ENCODE results near the gene NFU1. TPM values are rescaled to one million over a fixed set of nuclear protein-coding genes. Genes with fewer than 3 reads are reported as not detected.

Gene NFU1
- total and polyA plus RNA-seq, 2 of the 4 experiments (the other 2 are of a cell fraction) = 24.0 to 32.4 TPM

DNA sequence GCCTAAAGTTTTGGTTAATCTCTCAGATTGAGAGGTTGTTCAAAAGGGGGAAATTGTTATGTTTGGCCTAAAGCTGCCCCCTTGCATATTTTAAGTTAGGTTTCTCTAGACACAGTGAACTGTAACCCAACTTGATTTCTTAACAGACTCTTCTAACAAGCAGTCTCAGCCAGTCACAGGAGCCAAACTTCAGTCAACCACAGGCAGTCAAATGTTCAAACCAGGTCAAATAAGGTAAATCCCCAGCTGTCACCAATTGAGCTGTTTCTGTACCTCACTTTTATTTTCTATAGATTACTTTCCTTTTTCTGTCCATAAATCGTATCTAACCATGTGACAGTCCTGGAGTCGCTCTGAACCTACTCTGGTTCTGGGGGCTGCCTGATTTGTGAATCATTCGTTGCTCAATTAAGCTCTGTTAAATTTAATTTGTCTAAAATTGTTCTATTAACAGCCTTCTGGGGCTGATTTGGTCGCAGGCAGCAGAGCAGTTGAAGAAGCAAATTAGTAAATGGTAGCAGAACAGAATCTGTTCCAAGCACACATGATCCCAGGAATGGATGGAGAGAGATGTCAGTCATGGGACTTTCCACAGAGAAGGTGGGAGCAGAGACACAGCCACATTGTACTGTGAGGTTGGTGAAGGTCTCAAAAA, 16.4 kb upstream of the NFU1 start:
- ChIA-PET POLR2A (ENCODE audit: unreplicated experiment) (no interaction called here), CTCF (no interaction called here)
- H2BK5ac ChIP-seq (ENCODE audit: low read depth, low read length, poor library complexity, severe bottlenecking) = no peak overlapping the region
- no peaks in the 10 kb centered on the region for H3K9me1 ChIP-seq (ENCODE audit: insufficient read depth, low read length)
- no peak overlapping the region for H2AK5ac ChIP-seq (ENCODE audit: low read depth, low read length)
- no peak overlapping the region for H3K18ac ChIP-seq (ENCODE audit: low read depth, low read length)
- no peak for ATAC-seq (ENCODE audit: low read depth)
- H4K5ac ChIP-seq (ENCODE audit: low read depth, low read length) = no peak overlapping the region
- no peak overlapping the region for H3K14ac ChIP-seq (replicated peaks; ENCODE audit: low read depth, low read length)
- no peak overlapping the region for H3K4ac ChIP-seq (ENCODE audit: low read depth, low read length)
- intact Hi-C loops (cut with micrococcal nuclease) = no loop called here
- 0 out of 2 replicates have a peak, but pooled peaks cover 2% of the 10 kb centered on the region for H3K4me1 ChIP-seq (ENCODE audit: control insufficient read depth, insufficient read depth, low read length)
- H3K56ac ChIP-seq (ENCODE audit: extremely low read depth, insufficient read depth, low read length) = no peak overlapping the region
- H2BK120ac ChIP-seq (ENCODE audit: low read depth, low read length) = no peak overlapping the region
- H4K20me1 ChIP-seq (ENCODE audit: insufficient read depth, low read length) = no peaks in the 10 kb centered on the region
- no peaks in the 10 kb centered on the region for H3K9me3 ChIP-seq (ENCODE audit: control insufficient read depth, insufficient read depth, low read length)
- H3K4me2 ChIP-seq (ENCODE audit: low read depth, low read length) = no peak overlapping the region
- no peak overlapping the region for H4K8ac ChIP-seq (ENCODE audit: low read depth in 2 of 2, low read length in 2 of 2)
- no peak overlapping the region for H2AK9ac ChIP-seq (replicated peaks; ENCODE audit: low read depth, low read length, poor library complexity)
- no peak overlapping the region for H3K4me3 ChIP-seq (ENCODE audit: insufficient read depth, low read depth, low read length)
- no peak overlapping the region for H2BK20ac ChIP-seq (ENCODE audit: low read depth, low read length)
- H3K9ac ChIP-seq (ENCODE audit: low read depth, low read length) = no peak overlapping the region
- H3K27ac ChIP-seq (ENCODE audit: insufficient read depth, low read length) = no peak overlapping the region
- H3K23ac ChIP-seq (ENCODE audit: low read depth, low read length) = 0 out of 2 replicates have a peak overlapping the region, but pooled peaks have one; percentile 44
- no peaks in the 10 kb centered on the region for H3K27me3 ChIP-seq (ENCODE audit: control insufficient read depth, insufficient read depth, low read length)
- H3K79me1 ChIP-seq (ENCODE audit: low read depth in 1 of 2, low read length in 2 of 2) = no peaks in the 10 kb centered on the region
- 80% methylated on average over 1 of the region's 4 CpGs; no CpG with 5 or more reads in 1 of the 2 experiments for WGBS, 2 experiments (ENCODE audit: extremely low coverage in 2 of 2, insufficient read length in 1 of 2)
- dilution Hi-C loops (cut with HindIII; ENCODE audit: low sequenced_read_pairs, unreplicated experiment) = no loop called here
- H2AFZ ChIP-seq (replicated peaks; ENCODE audit: low read length, poor library complexity) = no peak overlapping the region
- H3K36me3 ChIP-seq (ENCODE audit: control insufficient read depth, insufficient read depth, low read length) = no peaks in the 10 kb centered on the region
- H2BK15ac ChIP-seq (ENCODE audit: low read depth, low read length) = no peak overlapping the region
- no peak for DNase-seq
- no TSS peak for BruUV-seq (replicated peaks)
- TF ChIP-seq USF2 (IDR thresholded peaks at IDR 0.05; ENCODE audit: low read depth, low read length) (no peak), POLR2A (IDR thresholded peaks at IDR 0.05; ENCODE audit: low read depth, low read length) (no peak), BHLHE40 (IDR thresholded peaks at IDR 0.05; ENCODE audit: low read depth, low read length) (no peak), SMC3 (IDR thresholded peaks at IDR 0.05; ENCODE audit: low read depth, low read length) (no peak), CHD1 (IDR thresholded peaks at IDR 0.05; ENCODE audit: low read depth, low read length) (no peak), RFX5 (IDR thresholded peaks at IDR 0.05; ENCODE audit: low read depth, low read length) (no peak), NFE2L2 (IDR thresholded peaks at IDR 0.05; ENCODE audit: low read depth, low read length) (no peak), MXI1 (IDR thresholded peaks at IDR 0.05; ENCODE audit: borderline replicate concordance, low read depth, low read length) (no peak)
- TF ChIP-seq, protein P1, sequence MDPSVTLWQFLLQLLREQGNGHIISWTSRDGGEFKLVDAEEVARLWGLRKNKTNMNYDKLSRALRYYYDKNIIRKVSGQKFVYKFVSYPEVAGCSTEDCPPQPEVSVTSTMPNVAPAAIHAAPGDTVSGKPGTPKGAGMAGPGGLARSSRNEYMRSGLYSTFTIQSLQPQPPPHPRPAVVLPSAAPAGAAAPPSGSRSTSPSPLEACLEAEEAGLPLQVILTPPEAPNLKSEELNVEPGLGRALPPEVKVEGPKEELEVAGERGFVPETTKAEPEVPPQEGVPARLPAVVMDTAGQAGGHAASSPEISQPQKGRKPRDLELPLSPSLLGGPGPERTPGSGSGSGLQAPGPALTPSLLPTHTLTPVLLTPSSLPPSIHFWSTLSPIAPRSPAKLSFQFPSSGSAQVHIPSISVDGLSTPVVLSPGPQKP (IDR thresholded peaks at IDR 0.05; ENCODE audit: borderline replicate concordance, low read depth, low read length) = no peak
- TF ChIP-seq, protein P2, sequence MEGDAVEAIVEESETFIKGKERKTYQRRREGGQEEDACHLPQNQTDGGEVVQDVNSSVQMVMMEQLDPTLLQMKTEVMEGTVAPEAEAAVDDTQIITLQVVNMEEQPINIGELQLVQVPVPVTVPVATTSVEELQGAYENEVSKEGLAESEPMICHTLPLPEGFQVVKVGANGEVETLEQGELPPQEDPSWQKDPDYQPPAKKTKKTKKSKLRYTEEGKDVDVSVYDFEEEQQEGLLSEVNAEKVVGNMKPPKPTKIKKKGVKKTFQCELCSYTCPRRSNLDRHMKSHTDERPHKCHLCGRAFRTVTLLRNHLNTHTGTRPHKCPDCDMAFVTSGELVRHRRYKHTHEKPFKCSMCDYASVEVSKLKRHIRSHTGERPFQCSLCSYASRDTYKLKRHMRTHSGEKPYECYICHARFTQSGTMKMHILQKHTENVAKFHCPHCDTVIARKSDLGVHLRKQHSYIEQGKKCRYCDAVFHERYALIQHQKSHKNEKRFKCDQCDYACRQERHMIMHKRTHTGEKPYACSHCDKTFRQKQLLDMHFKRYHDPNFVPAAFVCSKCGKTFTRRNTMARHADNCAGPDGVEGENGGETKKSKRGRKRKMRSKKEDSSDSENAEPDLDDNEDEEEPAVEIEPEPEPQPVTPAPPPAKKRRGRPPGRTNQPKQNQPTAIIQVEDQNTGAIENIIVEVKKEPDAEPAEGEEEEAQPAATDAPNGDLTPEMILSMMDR (conservative IDR thresholded peaks at IDR 0.05; ENCODE audit: low read depth, low read length) = no peak
- in situ Hi-C loops (cut with MboI; ENCODE audit: low sequenced_read_pairs) = no loop called here
- H4K91ac ChIP-seq (ENCODE audit: insufficient read depth, low read depth, low read length) = no peak overlapping the region
